ENCODE results near the gene HPDL. TPM values are rescaled to one million over a fixed set of nuclear protein-coding genes. Genes with fewer than 3 reads are reported as not detected.
"Not testable (repeated sequence)": the region's sequence is repeated elsewhere in the genome, so short reads cannot be mapped to it uniquely, and the experiment has no call there.

Gene HPDL
- polyA plus RNA-seq (2013, experiment 1 of 2; ENCODE audit: insufficient read length), result 2.2 TPM
- 1.7 TPM for polyA plus RNA-seq (2013, experiment 2 of 2; ENCODE audit: insufficient read length)

DNA sequence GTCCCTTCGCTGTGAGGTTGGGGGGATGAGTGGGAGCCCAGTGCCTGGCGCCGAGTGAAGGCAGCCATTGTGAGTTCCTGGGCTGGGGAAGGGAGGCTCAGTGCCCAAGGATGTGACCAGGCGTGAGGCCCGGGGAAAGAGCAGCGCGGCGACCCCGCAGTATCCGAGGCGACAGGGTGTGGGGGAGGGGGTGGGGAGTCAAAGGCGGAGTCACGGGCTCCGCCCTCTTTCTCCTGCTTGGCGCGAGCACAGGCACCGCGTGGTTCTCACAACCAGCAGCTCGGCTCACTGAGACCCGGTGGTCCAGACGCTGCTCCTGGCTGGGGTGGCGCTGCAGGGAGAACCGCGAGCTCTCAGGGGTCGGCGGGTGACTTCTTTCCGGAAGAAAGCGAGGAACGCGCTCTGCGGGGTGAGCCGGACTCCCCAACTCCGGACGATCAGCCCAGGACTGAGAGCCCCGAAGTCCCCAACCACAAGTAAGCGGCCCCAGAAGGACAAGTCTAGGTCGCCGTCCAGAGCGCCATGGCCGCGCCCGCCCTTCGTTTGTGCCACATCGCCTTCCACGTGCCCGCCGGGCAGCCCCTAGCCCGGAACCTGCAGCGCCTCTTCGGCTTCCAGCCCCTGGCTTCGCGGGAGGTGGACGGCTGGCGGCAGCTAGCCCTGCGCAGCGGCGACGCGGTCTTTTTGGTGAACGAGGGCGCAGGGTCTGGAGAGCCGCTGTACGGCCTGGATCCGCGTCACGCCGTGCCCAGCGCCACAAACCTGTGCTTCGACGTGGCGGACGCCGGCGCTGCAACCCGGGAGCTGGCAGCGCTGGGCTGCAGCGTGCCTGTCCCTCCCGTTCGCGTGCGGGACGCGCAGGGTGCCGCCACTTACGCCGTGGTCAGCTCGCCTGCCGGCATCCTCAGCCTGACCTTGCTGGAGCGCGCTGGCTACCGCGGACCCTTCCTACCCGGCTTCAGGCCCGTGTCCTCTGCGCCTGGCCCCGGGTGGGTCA, at the start of gene HPDL:
Gene HPDL, plus strand, starts transcription at position 269 of the 997 bp plus-strand sequence. Its CDS starts 254 bp downstream, at position 523.
- DNase-seq, result peak; percentile 69

GRCh38 chr1:45282351-45282750, 44.3 kb upstream of the HPDL start:
- DNase-seq, result no peak

GRCh38 chr1:45284858-45285257, 41.8 kb upstream of the HPDL start:
- DNase-seq, result not testable (repeated sequence)

GRCh38 chr1:45286521-45286920, 40.2 kb upstream of the HPDL start:
- DNase-seq, result not testable (repeated sequence)

DNA sequence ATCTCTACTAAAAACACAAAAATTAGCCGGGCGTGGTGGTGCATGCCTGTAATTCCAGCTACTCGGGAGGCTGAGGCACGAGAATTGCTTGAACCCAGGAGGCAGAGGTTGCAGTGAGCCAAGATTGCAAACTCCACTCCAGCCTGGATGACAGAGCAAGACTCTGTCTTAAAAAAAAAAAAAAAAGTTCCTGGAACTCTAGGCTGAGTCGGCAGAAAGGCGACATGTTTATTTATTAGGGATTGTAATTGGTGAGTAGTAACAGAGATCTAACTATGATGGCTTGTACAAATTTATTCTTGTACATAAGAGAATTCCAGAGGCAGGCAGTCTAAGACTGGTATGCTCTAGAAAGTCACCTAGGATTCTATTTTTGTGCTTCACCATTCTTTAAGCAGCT, 35.7 kb upstream of the HPDL start:
- not testable (repeated sequence) for DNase-seq

- no peak for DNase-seq
Observed at GRCh38 chr1:45291716-45292115, 35.0 kb upstream of the HPDL start.

DNA sequence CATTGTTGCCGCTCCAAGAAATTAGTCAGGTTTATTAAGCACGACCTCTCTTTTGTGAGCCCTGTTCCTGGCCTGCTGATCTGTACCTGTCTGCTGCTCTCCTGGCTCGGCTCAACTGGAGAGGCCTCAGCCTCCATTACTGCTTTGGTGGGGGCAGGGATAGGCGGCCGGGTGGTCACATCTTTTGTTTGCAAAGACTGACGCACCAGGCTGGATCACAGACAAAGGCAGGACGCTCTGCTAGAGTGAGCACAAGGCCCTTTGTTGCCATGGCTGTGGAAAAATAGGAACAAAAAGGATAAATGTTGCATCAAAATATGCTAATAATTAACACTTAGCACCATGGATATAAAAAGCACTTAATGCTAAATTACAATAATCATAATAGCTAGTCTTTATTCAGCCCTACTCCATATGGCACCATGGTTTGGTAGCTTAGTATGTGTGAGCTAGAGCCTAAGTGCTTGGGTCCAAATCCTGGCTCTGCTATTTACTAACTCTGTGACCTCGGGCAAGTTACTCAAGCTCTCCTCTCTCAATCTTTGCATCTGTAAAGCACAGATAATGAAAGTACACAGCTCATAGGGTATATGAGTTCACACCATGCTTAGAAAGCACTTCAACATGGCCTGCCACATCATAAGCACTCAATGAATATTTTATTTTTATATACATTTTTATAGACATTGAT, 28.9 kb upstream of the HPDL start:
- DNase-seq, result no peak

- no peak for DNase-seq
Observed at GRCh38 chr1:45299296-45299695, 27.4 kb upstream of the HPDL start.

GRCh38 chr1:45299981-45300668, 26.6 kb upstream of the HPDL start:
- DNase-seq, result peak; percentile 71

DNA sequence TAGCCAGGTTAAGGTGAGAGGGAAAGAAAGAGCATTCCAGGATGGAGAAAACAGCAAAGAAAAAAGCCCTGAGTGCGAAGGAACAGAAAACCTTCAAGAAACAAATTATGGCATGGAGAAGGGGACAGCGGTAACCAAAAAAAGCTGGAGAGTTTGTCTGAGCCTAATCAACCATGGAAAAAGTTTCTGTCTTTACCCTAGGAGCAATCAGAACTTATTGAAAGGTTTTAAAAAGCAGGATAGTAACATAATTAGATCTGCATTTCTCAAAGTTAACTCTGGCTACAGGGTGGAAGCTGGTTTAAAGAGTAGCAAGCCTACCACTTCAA, 26.1 kb upstream of the HPDL start:
- no peak for DNase-seq

DNA sequence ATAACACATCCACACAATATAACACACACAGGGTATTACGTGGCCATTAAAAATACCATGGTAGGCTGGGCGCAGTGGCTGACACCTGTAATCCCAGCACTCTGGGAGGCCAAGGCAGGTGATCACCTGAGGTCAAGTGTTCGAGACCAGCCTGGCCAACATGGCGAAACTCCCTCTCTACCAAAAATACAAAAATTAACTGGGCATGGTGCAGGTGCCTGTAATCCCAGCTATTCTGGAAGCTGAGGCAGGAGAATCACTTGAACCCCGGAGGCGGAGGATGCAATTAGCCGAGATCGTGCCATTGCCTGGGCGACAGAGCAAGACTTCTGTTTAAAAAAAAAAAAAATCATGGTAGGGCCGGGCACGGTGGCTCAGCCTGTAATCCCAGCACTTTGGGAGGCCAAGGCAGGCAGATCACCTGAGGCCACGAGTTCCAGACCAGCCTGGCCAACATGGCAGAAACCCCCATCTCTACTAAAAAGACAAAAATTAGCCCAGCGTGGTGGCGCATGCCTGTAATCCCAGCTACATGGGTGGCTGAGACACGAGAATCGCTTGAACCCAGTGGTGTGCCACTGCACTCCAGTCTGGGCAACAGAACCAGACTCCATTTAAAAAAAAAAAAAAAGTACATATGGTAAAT, 24.1 kb upstream of the HPDL start:
- no peak for DNase-seq

- DNase-seq, result peak; percentile 98
Observed at GRCh38 chr1:45303520-45304310, 23.0 kb upstream of the HPDL start.

GRCh38 chr1:45304311-45305081, 22.2 kb upstream of the HPDL start:
- peak; percentile 23 for DNase-seq

DNA sequence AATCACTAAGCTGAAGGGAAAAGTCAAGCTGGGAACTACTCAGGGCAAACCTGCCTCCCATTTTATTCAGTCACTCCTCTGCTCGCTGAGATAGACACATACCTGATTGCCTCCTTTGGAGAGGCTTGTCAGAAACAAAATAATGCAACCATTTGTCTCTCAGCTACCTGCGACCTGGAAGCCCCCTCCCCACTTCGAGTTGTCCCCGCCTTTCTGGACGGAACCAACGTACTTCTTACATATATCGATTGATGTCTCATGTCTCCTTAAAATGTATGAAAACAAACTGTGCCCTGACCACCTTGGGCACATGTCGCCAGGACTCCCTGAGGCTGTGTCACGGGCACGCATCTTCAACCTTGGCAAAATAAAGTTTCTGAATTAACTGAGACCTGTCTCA, 21.5 kb upstream of the HPDL start:
- DNase-seq, result no peak

DNA sequence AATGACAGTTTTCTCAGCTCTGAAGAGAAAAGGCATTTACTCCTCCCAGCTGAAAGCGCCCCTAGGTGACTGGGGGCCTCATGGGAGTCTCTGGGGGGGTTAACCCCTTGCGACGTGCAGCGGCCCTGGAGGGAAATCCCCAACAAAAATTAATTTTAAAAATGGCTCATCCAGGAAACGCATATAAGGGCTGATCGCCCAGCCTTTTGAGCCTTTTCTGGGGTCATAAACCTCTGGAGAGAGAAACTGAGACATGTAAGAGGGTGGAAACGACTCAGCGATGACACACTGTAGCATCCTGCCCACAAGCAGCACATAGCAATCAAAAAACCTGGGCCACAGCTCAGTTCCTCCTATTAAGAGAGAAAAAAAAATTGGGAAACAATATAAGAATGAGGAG, 20.4 kb upstream of the HPDL start:
- peak; percentile 48 for DNase-seq

DNA sequence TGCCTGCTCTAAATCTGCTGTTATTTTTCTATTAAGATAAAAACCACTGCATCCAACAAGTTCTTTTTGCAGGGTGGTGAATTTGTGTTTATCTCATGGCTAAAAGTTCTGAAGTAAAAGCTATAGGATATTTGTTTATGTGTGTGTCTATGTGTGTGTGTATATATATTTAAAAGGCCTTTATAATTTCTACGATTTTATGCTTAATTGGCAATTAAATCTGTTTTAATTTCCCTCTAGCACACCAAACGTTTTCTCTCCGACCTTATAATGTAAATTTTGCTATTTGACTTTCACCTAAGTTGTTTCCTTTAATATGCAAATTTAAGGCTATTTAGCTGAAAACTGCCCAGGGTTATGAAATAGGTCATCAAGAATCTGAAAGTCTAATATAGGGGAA, 19.8 kb upstream of the HPDL start:
- no peak for DNase-seq

DNA sequence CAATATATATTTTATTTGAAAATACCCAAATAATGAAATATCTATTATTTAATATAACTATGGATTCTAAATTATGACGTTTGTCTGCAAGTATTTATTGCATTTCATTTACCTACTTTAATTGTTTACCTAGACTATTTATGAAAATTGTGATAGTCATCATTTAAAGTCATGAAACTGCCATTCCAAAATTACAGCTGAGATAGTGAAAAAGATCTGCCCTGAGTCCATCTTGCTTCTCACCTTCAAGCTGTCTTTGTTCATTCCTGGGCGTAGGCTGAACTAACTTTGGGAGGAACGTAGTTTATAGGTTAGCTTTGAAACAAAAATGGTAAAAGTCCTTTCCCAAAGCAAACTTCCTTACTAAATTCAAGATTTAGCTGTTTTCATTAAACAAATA, 12.4 kb upstream of the HPDL start:
- no peak for DNase-seq

GRCh38 chr1:45317166-45317565, 9.5 kb upstream of the HPDL start:
- DNase-seq, result no peak

GRCh38 chr1:45319761-45320160, 6.9 kb upstream of the HPDL start:
- DNase-seq, result no peak

GRCh38 chr1:45321444-45321843, 5.3 kb upstream of the HPDL start:
- no peak for DNase-seq

Measured in fibroblast of skin of abdomen (primary cell).